ENCODE results near the gene GCHFR. TPM values are rescaled to one million over a fixed set of nuclear protein-coding genes. Genes with fewer than 3 reads are reported as not detected.

The GCHFR gene
- total and polyA plus RNA-seq, 3 experiments from 2014 or later = 19.5 to 114 (median 21.5) TPM

- H3K27ac Mint-ChIP-seq = peak overlapping the region in 5 of 8 donors; percentile 12 to 80 (median 68)
Measured at GRCh38 chr15:40746916-40747418, 16.9 kb upstream of the GCHFR start.

GRCh38 chr15:40747685-40748631 is 15.9 kb upstream of the GCHFR start:
- H3K27me3 ChIP-seq (ENCODE audit: insufficient read depth, low read length, poor library complexity, severe bottlenecking) = no peaks in the 10 kb centered on the region
- H3K27ac Mint-ChIP-seq = peak overlapping the region in 5 of 8 donors; percentile 45 to 68 (median 54)
- H3K4me1 Mint-ChIP-seq = peaks cover 24 to 36% (median 34%) of the 10 kb centered on the region in 3 donors
- ChIA-PET POLR2A (no interaction called here), CTCF (interaction anchor here (1.5 to 1.6 kb wide), 2 partner anchors 14 to 17 kb away, joined by 3 read pairs; no protein-coding TSS in a partner anchor)
- H3K27me3 Mint-ChIP-seq = no peaks in the 10 kb centered on the region
- no peak overlapping the region for H3K4me3 Mint-ChIP-seq
- no peaks in the 10 kb centered on the region for H3K9me3 Mint-ChIP-seq
- peaks cover 30% of the 10 kb centered on the region for H3K36me3 ChIP-seq (ENCODE audit: insufficient read depth, low read length)
- H3K36me3 Mint-ChIP-seq = peaks cover 0 to 76% (median 7%) of the 10 kb centered on the region in 3 donors
- H3K9me3 ChIP-seq (ENCODE audit: low read length) = no peaks in the 10 kb centered on the region
- DNase-seq = no peak
- peaks cover 21% of the 10 kb centered on the region for H3K4me1 ChIP-seq (ENCODE audit: insufficient read depth, low read length)
- no peak overlapping the region for H3K4me3 ChIP-seq (ENCODE audit: low read length)
- no peak overlapping the region for H3K27ac ChIP-seq (ENCODE audit: low read depth, low read length)

More at GRCh38 chr15:40746916-40747418, 16.9 kb upstream of the GCHFR start:
- CTCF ChIA-PET = interaction anchor here (1.5 kb wide), 1 partner anchor 36 kb away, joined by 6 read pairs; no protein-coding TSS in a partner anchor
- peaks cover 19% of the 10 kb centered on the region for H3K4me1 ChIP-seq (ENCODE audit: insufficient read depth, low read length)
- no peaks in the 10 kb centered on the region for H3K9me3 Mint-ChIP-seq
- H3K27me3 ChIP-seq (ENCODE audit: insufficient read depth, low read length, poor library complexity, severe bottlenecking) = no peaks in the 10 kb centered on the region
- no peak overlapping the region for H3K4me3 Mint-ChIP-seq
- peaks cover 35% of the 10 kb centered on the region for H3K36me3 ChIP-seq (ENCODE audit: insufficient read depth, low read length)
- H3K9me3 ChIP-seq (ENCODE audit: low read length) = no peaks in the 10 kb centered on the region
- H3K4me1 Mint-ChIP-seq = peaks cover 23 to 32% (median 31%) of the 10 kb centered on the region in 3 donors
- H3K27ac ChIP-seq (ENCODE audit: low read depth, low read length) = no peak overlapping the region
- H3K4me3 ChIP-seq (ENCODE audit: low read length) = no peak overlapping the region
- POLR2A ChIA-PET = no interaction called here
- DNase-seq = no peak
- peaks cover 0 to 74% (median 7%) of the 10 kb centered on the region in 3 donors for H3K36me3 Mint-ChIP-seq
- no peaks in the 10 kb centered on the region for H3K27me3 Mint-ChIP-seq

- H3K27ac Mint-ChIP-seq = no peak overlapping the region
- no peaks in the 10 kb centered on the region for H3K9me3 ChIP-seq (ENCODE audit: low read length)
- no peaks in the 10 kb centered on the region for H3K9me3 Mint-ChIP-seq
- H3K27ac ChIP-seq (ENCODE audit: low read depth, low read length) = no peak overlapping the region
- no peak for DNase-seq
- ChIA-PET CTCF (interaction anchor here (1.4 to 3.1 kb wide), 4 partner anchors 12 to 50 kb away, joined by 3 to 11 read pairs (median 4); no protein-coding TSS in a partner anchor), POLR2A (no interaction called here)
- H3K4me3 Mint-ChIP-seq = no peak overlapping the region
- H3K36me3 ChIP-seq (ENCODE audit: insufficient read depth, low read length) = peaks cover 22% of the 10 kb centered on the region
- H3K4me3 ChIP-seq (ENCODE audit: low read length) = no peak overlapping the region
- H3K36me3 Mint-ChIP-seq = peaks cover 0 to 75% (median 7%) of the 10 kb centered on the region in 3 donors
- H3K27me3 Mint-ChIP-seq = no peaks in the 10 kb centered on the region
- H3K4me1 Mint-ChIP-seq = peaks cover 23 to 37% (median 34%) of the 10 kb centered on the region in 3 donors
- no peaks in the 10 kb centered on the region for H3K27me3 ChIP-seq (ENCODE audit: insufficient read depth, low read length, poor library complexity, severe bottlenecking)
- H3K4me1 ChIP-seq (ENCODE audit: insufficient read depth, low read length) = peaks cover 17% of the 10 kb centered on the region
Measured at GRCh38 chr15:40749151-40749630, 14.7 kb upstream of the GCHFR start.

- Mint-ChIP-seq H3K4me1 (peaks cover 19 to 34% (median 32%) of the 10 kb centered on the region in 3 donors), H3K4me3 (peak overlapping the region in 2 of 7 donors; percentile 23 to 56), H3K27ac (no peak overlapping the region), H3K36me3 (peaks cover 0 to 70% (median 7%) of the 10 kb centered on the region in 3 donors), H3K9me3 (no peaks in the 10 kb centered on the region), H3K27me3 (no peaks in the 10 kb centered on the region)
- CTCF ChIA-PET = interaction anchor here (0.5 to 3.1 kb wide), 5 partner anchors 16 to 107 kb away, joined by 3 to 11 read pairs (median 3); no protein-coding TSS in a partner anchor
- Histone ChIP-seq H3K27me3 (ENCODE audit: insufficient read depth, low read length, poor library complexity, severe bottlenecking) (no peaks in the 10 kb centered on the region), H3K36me3 (ENCODE audit: insufficient read depth, low read length) (peaks cover 22% of the 10 kb centered on the region), H3K27ac (ENCODE audit: low read depth, low read length) (no peak overlapping the region), H3K4me3 (ENCODE audit: low read length) (no peak overlapping the region), H3K9me3 (ENCODE audit: low read length) (no peaks in the 10 kb centered on the region), H3K4me1 (ENCODE audit: insufficient read depth, low read length) (peaks cover 15% of the 10 kb centered on the region)
- POLR2A ChIA-PET = interaction anchor here (0.7 kb wide), 1 partner anchor 14 kb away, joined by 3 read pairs; no protein-coding TSS in a partner anchor
- DNase-seq = no peak
Measured at GRCh38 chr15:40750885-40751284, 13.0 kb upstream of the GCHFR start.

GRCh38 chr15:40751745-40752144 is 12.1 kb upstream of the GCHFR start:
- Histone ChIP-seq H3K9me3 (ENCODE audit: low read length) (no peaks in the 10 kb centered on the region), H3K4me1 (ENCODE audit: insufficient read depth, low read length) (peaks cover 15% of the 10 kb centered on the region), H3K27ac (ENCODE audit: low read depth, low read length) (peak overlapping the region; percentile 27), H3K27me3 (ENCODE audit: insufficient read depth, low read length, poor library complexity, severe bottlenecking) (no peaks in the 10 kb centered on the region), H3K4me3 (ENCODE audit: low read length) (no peak overlapping the region), H3K36me3 (ENCODE audit: insufficient read depth, low read length) (peaks cover 22% of the 10 kb centered on the region)
- Mint-ChIP-seq H3K27ac (peak overlapping the region in 1 of 8 donors; percentile 89), H3K9me3 (no peaks in the 10 kb centered on the region), H3K27me3 (no peaks in the 10 kb centered on the region), H3K4me1 (peaks cover 19 to 34% (median 33%) of the 10 kb centered on the region in 3 donors), H3K4me3 (peak overlapping the region in 1 of 7 donors; percentile 56), H3K36me3 (peaks cover 0 to 65% (median 7%) of the 10 kb centered on the region in 3 donors)
- POLR2A ChIA-PET = no interaction called here
- CTCF ChIA-PET = interaction anchor here (1.2 to 3.1 kb wide), 3 partner anchors 14 to 31 kb away, joined by 3 to 11 read pairs (median 3); no protein-coding TSS in a partner anchor
- DNase-seq = no peak

GRCh38 chr15:40754574-40754882 is 9.3 kb upstream of the GCHFR start:
- peaks cover 21% of the 10 kb centered on the region for H3K36me3 ChIP-seq (ENCODE audit: insufficient read depth, low read length)
- H3K4me1 Mint-ChIP-seq = peaks cover 19 to 33% (median 29%) of the 10 kb centered on the region in 3 donors
- peak overlapping the region; percentile 75 for H3K4me3 ChIP-seq (ENCODE audit: low read length)
- POLR2A ChIA-PET = interaction anchor here (0.6 to 1.0 kb wide), 2 partner anchors 32 to 60 kb away, joined by 4 to 6 read pairs; partner anchors contain the start of gene RAD51
- H3K27me3 Mint-ChIP-seq = no peaks in the 10 kb centered on the region
- peak overlapping the region; percentile 88 to 98 (median 95) for H3K27ac Mint-ChIP-seq
- peak overlapping the region; percentile 86 to 99 (median 93) for H3K4me3 Mint-ChIP-seq
- CTCF ChIA-PET = interaction anchor here (2.1 kb wide), 1 partner anchor 28 kb away, joined by 7 read pairs; no protein-coding TSS in a partner anchor
- H3K27me3 ChIP-seq (ENCODE audit: insufficient read depth, low read length, poor library complexity, severe bottlenecking) = no peaks in the 10 kb centered on the region
- H3K27ac ChIP-seq (ENCODE audit: low read depth, low read length) = peak overlapping the region; percentile 92
- peaks cover 0 to 43% (median 1%) of the 10 kb centered on the region in 3 donors for H3K36me3 Mint-ChIP-seq
- no peaks in the 10 kb centered on the region for H3K9me3 Mint-ChIP-seq
- peaks cover 15% of the 10 kb centered on the region for H3K4me1 ChIP-seq (ENCODE audit: insufficient read depth, low read length)
- no peaks in the 10 kb centered on the region for H3K9me3 ChIP-seq (ENCODE audit: low read length)
- DNase-seq = peak in 1 of 5 donors; percentile 21

GRCh38 chr15:40754883-40755811 is 8.7 kb upstream of the GCHFR start, which contains the start of gene RMDN3:
TSS of gene RMDN3 (minus strand) at chr15:40755254. CDS start at chr15:40754783, 471 bp downstream.
- H3K4me1 ChIP-seq (ENCODE audit: insufficient read depth, low read length) = peaks cover 15% of the 10 kb centered on the region
- Mint-ChIP-seq H3K36me3 (peaks cover 0 to 39% (median 1%) of the 10 kb centered on the region in 3 donors), H3K27ac (peak within 1 kb of the TSS; percentile 88 to 98 (median 95)), H3K4me1 (peaks cover 19 to 33% (median 29%) of the 10 kb centered on the region in 3 donors), H3K27me3 (no peaks in the 10 kb centered on the region), H3K9me3 (no peaks in the 10 kb centered on the region), H3K4me3 (peak within 1 kb of the TSS; percentile 86 to 99 (median 93))
- H3K9me3 ChIP-seq (ENCODE audit: low read length) = no peaks in the 10 kb centered on the region
- CTCF ChIA-PET = interaction anchor here (1.1 to 2.1 kb wide), 3 partner anchors 10 to 27 kb away, joined by 4 to 7 read pairs (median 6); no protein-coding TSS in a partner anchor
- peak; percentile 90 to 95 (median 91) for DNase-seq
- no peaks in the 10 kb centered on the region for H3K27me3 ChIP-seq (ENCODE audit: insufficient read depth, low read length, poor library complexity, severe bottlenecking)
- peak within 1 kb of the TSS; percentile 75 for H3K4me3 ChIP-seq (ENCODE audit: low read length)
- H3K36me3 ChIP-seq (ENCODE audit: insufficient read depth, low read length) = peaks cover 18% of the 10 kb centered on the region
- POLR2A ChIA-PET = interaction anchor here (1.0 kb wide), 1 partner anchor 60 kb away, joined by 4 read pairs; the partner anchor contains the start of gene RAD51
- H3K27ac ChIP-seq (ENCODE audit: low read depth, low read length) = peak within 1 kb of the TSS; percentile 92
